ENCODE results near the gene EMSY. TPM values are rescaled to one million over a fixed set of nuclear protein-coding genes. Genes with fewer than 3 reads are reported as not detected.

The EMSY gene
- total and polyA plus RNA-seq, 2 of the 13 experiments (the other 11 are each of a cell fraction or from before 2014, with no cell fraction given) = 11.6 to 18.5 TPM

GRCh38 chr11:76523786-76524436 lies 79.1 kb downstream of the EMSY start (continued):
- TF ChIP-seq ZNF407 (CRISPR knock-in tag; IDR thresholded peaks at IDR 0.05; ENCODE audit: not compliant biosample characterization) (no peak), KDM1A (CRISPR knock-in tag; IDR thresholded peaks at IDR 0.05) (peak; percentile 35; the same call in 1 of the 2 replicates), ZNF446 (CRISPR knock-in tag; IDR thresholded peaks at IDR 0.05) (no peak), XRCC5 (optimal IDR thresholded peaks at IDR 0.05; ENCODE audit: low read length) (no peak), ONECUT2 (CRISPR knock-in tag; IDR thresholded peaks at IDR 0.05) (peak; percentile 72; the same call in 1 of the 2 replicates), TAF1 (CRISPR knock-in tag; IDR thresholded peaks at IDR 0.05) (no peak), MAZ (IDR thresholded peaks at IDR 0.05; ENCODE audit: borderline replicate concordance, low read depth, low read length) (no peak), MAZ (CRISPR knock-in tag; IDR thresholded peaks at IDR 0.05; ENCODE audit: low read depth) (no peak), KDM6A (CRISPR knock-in tag; IDR thresholded peaks at IDR 0.05; ENCODE audit: low read depth) (no peak)
